ENCODE results near the gene RNF225.
A peak's percentile ranks its signal among the peaks of the same experiment; 100 is the strongest.
"Not testable (repeated sequence)": the region's sequence is repeated elsewhere in the genome, so short reads cannot be mapped to it uniquely, and the experiment has no call there.

RNF225 gene

DNA sequence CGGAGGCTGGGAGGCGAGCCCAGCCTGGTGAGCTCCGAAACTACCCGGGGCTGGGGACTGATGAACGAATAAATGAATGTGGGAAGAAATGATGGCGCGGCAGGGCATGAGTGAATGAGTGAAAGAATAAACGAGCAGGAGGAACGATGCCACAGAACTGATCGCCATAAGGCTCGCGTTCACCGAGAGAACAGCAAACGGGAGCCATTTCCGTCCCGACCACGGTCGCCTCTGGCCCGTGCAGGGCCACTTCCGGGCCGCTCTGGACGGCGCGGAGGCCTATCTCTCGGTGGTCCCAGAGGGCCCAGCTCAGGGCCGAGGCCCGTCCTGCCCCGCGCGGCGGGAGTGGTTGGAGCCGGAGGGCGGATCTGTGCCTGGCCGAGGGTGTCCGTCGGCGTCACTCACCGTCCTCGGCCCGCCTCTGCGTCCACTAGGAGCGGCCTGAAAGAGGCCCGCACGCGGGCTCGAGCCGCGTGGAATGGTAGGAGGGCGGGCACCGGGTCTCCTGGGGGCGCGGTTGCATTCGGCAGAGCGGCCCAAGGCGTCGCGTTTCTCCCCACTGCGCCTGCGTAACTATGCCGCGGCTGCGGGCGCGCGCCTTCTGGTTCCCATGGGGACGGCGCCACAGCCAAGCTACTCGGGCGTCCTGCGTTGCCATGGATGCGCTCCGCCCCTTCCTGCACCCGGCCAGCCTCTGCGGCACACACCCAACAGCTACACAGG is 33.0 kb upstream of the RNF225 start, which contains the start of gene ZNF497:
Gene ZNF497 (minus strand): TSS at position 480 of the 723 bp plus-strand sequence. CDS start 5,116 bp downstream, outside the sequence.
- DNase-seq, result peak; percentile 92

- no peak for DNase-seq
Measured at GRCh38 chr19:58364146-58364545, 31.3 kb upstream of the RNF225 start.

DNA sequence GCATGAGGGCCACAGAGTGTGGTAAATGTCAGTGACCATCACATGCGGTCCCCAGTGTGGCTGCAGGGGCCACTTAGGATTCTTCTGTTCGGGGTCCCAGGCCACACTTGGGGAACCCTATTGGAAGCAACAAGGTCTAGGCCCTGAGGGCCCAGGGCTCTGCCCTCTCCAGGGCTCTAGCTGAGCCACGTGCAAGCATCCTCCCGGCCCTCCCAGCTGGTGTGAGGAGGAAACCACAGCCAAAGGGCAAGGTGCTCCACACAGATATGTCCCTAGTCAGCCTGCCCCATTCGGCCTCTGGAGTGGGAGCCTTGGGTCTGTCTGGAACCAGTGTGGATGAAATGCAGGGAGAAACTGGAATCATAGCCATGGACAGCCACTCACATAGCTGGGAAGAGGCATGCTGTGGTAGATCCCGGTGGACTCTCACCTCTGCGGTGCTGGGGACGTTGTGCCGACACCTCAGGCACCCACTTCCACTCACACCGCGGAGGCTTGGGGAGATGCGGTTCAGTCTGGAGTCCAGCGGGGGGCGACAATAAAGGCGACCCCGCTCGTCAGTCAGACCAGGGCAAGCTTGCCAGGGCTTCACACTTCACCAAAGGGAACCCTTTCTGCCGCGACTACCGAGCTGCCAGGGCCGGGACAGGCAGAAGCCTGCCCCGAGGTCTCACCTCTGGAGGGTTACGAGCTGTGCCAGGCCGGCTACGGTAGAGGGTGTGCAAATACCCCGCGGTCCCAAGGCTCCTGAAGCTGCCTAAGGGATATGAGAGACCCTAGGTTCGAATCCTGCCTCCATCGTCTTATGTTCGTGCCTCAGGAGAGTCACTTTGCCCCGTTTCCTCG is 28.6 kb upstream of the RNF225 start:
- no peak for DNase-seq

GRCh38 chr19:58367698-58368454 is 27.6 kb upstream of the RNF225 start:
- DNase-seq, result no peak

DNA sequence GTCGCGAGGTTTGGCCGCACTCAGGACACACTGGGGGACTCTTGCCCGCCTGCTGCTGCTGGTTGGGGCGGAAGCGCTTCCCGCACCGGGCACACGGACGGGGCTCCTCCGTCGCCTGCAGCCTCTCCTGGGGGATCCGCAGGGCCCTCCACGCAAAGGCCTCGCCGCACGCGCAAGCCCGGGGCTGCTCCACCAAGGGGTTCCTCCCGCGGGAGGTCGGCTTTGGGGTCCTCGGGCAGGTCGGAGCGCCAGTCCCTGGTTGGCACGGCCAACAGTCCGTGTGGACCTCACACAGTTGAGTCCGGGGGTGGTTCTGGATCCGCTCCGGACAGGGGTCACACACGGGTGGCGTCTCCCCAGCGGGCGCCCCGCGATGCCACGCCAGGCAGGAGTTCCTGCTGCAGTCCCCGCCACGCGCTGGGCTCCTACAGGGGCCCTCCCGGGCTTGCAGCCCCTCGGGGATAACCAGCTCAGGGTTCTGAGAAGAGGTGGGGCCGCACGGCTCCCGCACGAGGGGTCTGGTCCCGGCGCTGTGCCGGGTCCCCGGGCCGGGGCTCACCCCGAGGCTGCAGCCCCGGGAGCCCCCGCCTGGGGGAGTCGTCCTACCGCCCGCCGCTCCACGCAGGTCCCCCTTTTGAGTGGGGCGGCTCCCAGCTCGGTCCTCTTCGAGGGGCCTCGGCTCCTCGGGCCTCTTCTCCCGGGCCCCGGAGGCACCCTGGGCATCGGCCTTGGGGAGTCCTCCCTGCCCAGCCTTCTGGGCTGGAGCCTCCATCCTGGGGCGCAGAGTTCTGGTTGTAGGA is 26.7 kb upstream of the RNF225 start:
- DNase-seq, result no peak

DNA sequence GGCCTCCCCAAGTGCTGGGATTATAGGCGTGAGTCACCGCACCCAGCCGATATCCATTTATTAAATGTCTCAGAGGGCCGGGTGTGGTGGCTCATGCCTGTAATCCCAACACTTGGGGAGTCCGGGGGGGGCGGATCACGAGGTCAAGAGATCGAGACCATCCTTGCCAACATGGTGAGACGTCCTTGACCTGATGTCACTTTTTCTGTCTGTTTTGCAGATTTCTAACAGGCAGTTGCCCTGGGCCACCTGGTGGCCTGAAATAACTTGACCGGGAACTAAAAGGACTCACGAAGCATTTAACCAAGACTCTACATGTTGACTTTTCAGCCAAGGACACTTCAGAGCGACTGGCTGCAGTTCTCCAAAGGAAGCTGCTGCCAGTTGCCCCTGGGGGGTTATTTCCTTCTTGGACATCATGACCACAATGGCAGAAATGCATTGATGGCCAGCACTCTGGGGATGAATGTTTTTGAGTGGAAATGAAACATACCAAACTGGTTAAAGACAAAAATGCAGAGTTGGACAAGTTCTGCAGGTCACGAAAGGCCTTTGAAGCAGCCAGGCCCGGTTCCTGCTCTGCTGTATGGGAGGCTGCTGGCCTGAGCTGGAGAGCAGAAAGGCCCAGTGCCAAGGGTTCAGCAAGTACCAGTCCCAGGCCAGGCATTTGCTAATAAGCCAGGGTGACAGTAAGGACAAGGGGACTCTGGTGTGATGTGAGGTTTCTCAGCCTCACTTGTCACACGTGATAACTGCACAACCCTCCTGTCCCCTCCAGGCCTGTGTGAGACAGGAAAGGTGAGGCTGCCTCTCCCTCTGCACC is 22.9 kb upstream of the RNF225 start:
- DNase-seq, result no peak

DNA sequence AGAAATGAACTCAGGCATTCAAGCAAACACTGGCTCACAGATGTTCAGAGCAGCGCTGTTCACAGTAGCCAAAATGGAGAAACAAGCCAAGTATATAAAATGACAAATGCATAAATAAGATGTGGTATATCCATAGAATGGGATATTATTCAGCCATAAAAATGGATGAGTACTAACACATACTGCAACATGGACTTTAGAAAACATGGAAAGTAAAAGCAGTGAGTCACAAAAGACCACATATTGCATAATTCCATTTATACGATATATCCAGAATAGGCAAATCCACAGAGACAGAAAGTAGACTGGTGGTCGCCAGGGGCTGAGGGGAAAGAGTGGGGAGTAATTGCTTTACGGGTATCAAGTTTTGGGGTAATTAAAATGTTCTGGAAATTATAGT is 21.3 kb upstream of the RNF225 start:
- DNase-seq, result no peak

DNA sequence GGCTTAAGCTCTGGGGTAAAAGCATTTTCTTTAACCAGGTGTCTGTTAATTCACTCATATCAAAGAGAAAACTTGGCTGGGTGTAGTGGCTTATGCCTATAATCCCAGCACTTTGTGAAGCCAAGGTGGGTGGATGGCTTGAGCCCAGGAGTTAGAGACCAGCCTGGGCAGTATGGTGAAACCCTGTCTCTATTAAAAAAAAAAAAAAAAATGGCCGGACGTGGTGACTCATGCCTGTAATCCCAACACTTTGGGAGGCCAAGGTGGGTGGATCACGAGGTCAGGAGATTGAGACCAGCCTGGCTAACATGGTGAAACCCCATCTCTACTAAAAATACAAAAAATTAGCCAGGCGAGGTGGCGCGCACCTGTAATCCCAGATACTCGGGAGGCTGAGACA is 18.7 kb upstream of the RNF225 start:
- DNase-seq, result not testable (repeated sequence)

- DNase-seq, result no peak
Measured at GRCh38 chr19:58379246-58379645, 16.2 kb upstream of the RNF225 start.

DNA sequence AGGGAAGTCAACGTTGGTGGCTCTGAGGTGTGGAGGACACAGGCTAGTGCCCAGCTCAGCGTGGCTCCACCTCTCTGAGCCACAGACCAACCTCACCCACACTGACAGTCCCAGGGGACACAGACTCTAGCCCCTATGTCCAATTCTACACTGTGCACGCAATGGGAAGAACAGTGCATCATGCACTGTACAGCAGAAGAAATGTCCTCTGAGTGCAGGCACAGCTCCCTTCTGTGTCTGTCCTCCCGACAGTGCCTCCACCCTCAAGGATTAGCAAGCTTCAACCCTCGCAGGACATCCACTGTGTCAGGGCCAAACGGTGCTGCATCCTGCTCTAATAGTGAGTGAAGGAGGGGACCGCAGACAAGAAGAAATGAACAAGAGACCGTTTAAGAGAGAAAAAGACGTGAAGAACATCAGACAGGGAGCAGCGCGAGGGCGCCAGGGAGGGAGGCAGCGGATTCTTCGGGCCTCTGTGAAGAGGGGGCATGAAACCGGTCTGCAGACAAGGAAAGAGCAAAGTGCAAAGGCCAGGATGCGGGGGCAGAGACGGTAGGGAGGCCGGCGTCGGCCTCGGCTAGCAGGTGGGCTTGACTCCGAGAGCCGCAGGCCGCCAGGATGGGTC is 15.3 kb upstream of the RNF225 start:
- no peak for DNase-seq

DNA sequence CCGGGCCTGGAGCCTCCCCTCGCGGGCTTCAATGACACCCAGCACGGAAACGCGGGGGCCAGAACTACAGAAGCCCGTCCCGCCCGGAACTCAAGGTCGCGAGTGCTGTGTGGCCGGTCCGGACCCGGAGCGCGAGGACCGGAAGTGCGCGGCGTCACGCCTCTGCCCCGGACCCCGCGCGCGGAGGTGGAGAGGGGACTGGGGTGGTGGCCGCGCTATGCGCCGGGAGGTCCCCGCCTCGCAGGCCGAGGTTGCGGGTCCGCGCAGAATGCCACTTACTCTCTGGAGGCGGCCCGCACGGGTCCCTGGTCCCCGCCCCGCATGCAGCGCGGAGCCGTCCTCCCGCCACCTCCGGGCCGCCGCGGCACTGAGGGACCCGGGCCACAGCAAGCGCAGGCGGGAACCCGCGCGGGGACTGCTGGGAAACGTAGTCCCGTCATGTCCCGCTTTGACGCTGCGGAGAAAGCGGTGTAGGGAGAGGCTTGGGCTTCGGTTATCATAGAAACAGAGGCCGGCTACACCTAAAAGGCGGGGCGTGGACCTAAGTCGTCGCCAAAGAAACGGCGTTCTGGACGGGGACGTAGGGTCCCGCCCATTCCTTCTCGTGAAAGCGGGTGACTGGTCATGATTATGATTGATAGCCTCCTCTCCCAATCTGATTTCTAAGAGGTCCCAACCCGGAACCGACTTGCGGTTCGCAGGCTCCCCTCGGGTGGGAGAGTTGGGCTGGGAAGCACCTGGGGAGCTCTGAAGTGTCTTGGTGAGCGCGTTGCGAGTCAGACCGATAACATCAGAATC is 14.6 kb upstream of the RNF225 start, which contains the start of gene ZNF837:
Gene ZNF837 (minus strand): TSS at position 369 of the 798 bp plus-strand sequence. CDS start 11,698 bp downstream, outside the sequence.
- peak; percentile 99 for DNase-seq

GRCh38 chr19:58381460-58382212 is 13.8 kb upstream of the RNF225 start:
- no peak for DNase-seq

GRCh38 chr19:58382997-58383603 is 12.4 kb upstream of the RNF225 start:
- DNase-seq, result no peak

GRCh38 chr19:58385313-58385890 is 10.1 kb upstream of the RNF225 start:
- DNase-seq, result no peak

DNA sequence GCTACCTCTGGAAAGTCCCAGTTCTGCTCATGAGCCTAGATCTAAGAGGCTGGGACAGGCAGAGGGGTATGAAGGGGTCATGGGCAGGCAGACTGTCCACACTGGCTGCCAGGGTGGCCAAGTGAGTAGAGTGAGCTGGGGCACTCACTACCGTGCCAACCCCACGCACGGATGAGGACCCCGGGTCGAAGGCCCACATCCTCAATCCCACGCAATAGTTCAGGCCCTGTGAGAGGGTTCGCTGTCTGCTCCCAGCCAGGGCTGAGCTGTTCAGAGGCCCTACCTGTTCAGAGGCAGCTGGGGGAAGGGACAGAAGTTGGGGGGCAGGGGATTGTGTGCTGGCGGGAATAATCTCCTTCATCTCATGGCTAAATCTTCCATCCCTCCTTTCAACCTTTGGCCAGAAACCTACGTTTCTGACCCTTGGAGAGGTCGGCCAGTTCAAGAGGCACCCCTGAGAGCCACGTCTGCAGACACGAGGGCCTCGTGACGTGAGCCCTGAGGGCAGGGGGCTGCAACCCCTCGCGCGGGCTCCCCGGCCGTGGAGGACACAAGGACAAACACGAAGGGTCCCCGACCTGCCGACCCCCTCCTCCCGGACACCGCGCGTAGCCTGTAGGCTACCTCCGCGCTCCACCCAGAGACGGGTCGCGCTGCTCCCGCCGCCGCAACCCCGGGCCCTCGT is 9.4 kb upstream of the RNF225 start:
- no peak for DNase-seq

DNA sequence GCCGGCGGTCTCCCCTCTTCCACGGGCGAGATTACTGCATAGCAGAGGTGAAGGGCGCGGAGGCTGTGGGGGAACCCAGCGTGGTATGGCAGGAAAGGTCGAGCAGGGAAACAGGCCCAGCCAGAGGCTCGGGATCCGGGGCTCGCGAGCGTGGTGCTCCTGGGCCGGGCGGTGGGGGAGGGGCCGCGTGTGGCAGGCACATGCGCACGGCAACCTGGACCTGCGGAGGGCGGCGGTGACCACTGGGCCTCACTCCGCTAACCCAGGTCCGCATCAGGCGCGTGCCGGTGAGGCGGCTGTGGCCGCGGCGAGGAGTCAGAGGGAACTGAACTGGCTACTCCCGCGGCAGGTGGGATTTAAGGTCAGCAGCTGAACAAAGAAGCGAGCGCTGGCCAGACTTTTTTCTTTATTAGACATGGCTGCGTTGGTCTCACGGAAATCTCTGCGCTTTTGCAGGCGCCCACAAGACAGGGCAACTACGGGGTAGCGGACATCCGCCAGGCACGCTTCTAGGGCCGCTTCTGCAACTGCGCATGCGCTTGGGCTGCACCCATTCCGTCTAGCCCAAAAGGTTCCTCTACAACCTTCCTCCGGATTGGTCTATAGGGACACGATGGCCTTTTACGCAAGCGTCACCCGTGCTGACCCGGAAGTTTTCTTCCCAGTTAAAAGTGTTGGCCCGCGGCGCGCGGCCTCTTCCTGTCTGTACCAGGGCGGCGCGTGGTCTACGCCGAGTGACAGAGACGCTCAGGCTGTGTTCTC is 8.7 kb upstream of the RNF225 start, which contains the start of gene RPS5:
Gene RPS5 (plus strand): TSS at position 694 of the 762 bp plus-strand sequence. CDS start 869 bp downstream, outside the sequence.
- DNase-seq, result peak; percentile 92

Measured in NCI-H510A (cell line).